NCI-H128 (cell line): ENCODE measurements around the gene ATP8A1.
"Not testable (repeated sequence)": the region's sequence is repeated elsewhere in the genome, so short reads cannot be mapped to it uniquely, and the experiment has no call there.

Source experiments
- DNase-seq: peaks from one replicate; lab custom pipeline; 2025; ENCODE audit not compliant: unreplicated experiment; lab: John Stamatoyannopoulos, UW

The ATP8A1 gene

DNA sequence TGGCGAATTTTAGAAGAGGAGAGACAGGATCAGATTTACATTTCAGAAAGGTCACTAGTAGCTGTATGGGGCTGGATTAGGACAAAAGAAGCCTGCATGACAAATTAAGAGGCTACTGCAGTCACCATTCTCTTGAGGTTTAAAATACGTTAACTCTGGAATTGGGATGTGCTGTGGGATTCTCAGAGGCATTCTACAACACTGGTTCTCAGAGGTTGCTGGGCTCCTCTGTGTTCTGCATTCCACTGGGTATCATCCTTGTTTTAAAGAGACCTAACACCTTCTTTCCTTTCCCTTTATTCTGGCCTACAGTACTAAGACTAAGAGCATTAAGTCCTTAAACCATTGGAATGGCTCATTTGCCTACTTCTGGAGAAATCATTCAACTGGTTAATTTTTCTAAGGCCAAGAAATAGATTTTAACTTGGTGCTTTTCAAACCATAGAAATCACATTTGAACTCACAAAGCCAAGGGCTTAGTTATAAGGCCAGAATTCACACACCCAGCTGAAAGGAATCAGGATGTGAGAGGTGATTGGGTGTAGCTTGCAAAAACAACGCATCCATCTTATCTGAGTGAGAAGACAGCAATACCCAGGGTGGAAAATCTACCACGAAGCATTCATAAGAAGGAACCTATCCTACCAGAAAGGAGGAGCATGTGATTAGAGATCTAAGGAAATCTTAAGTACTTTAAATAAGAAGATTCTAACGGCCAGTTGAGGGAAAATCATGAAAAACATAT, 143.0 kb downstream of the ATP8A1 start:
- DNase-seq, result no peak

DNA sequence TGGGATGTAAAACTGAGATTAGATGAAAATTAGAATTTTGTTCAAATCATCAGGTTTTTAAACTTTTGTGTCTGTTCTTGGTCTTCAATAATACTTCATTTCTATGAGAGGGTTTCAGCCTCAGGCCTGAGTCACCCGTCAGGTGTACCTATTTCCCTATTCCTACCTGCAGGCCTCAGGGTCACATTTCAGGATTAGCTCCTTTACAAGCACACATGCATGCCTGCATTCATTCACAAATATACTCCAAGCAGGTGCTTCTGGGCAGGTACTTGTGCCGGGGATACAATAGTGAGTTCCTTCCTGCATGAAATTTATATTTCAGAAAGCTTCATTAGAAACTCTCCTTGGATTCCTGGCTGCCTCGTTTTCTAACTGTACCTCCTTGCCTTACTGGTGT, 144.7 kb downstream of the ATP8A1 start:
- DNase-seq, result no peak

DNA sequence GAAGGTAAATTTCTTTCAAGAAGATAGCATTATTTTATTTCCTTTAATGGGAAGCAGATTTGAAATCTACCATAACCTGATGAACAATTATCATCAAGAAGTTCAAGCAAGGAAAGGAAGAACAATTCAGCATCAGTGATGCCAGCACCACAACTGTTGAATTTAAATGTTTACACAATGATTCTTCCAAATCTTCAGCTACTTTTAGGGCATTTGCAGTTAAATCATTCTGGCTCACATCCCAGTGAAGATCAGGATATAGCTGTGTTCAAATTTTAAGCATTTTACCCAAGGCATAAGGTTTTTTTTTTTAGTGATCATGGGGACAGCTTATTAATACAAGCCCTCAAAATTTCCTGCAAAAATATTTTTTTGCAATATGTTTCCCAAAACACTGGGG, 146.7 kb downstream of the ATP8A1 start:
- no peak for DNase-seq

DNA sequence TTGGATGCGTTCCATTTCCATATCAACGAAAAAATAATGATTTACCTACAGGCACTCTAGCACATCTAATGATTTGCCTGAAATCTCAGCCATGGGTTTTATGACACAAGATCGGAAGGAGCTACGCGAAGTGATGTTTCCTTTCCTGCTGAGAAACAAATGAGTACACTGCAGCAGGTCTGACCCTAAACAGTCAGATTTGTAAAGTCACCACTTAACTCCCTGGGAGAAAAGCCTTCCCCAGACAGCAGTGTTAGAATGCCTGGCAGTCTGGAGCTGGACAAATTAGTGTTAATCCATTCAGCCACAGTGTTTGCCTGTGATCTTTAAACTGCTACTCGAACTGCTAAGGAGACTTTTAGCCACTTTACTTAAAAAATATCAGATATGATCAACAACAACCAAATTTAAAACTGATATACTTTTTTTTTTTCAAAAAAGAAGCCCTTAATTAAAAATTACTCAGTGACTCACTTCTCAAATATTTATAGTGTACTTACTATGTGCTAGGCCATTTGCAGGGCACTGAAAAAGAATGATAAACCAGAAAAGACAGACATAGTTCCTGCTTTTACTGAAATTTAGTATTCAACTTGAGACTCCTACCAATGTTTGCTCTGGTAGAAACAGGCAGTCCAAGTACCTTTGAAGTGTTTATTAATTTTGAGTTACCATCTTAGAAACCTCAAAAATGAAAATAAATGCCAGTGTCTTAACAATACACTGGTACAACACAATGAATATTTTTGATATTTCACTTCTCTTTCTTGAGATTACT, 155.1 kb downstream of the ATP8A1 start:
- no peak for DNase-seq

DNA sequence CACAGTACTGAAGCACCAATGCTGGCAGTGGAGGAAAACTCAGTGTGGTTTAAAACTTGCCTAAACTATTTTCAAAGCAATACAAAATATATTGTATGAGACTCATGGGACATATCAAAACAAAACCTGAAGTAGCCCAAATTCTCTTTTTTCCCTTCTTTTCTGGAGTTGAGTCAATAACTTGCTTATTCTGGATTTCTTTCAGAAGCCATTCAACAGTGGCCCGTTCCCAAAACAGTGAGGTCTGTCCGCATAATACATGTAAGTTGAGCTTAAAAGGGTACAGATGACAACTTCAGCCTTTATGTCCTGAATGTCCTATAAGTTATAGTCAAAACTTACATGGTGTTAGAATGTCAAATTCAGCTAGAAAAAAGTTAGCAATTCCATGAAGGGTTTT, 158.9 kb downstream of the ATP8A1 start:
- DNase-seq, result no peak

DNA sequence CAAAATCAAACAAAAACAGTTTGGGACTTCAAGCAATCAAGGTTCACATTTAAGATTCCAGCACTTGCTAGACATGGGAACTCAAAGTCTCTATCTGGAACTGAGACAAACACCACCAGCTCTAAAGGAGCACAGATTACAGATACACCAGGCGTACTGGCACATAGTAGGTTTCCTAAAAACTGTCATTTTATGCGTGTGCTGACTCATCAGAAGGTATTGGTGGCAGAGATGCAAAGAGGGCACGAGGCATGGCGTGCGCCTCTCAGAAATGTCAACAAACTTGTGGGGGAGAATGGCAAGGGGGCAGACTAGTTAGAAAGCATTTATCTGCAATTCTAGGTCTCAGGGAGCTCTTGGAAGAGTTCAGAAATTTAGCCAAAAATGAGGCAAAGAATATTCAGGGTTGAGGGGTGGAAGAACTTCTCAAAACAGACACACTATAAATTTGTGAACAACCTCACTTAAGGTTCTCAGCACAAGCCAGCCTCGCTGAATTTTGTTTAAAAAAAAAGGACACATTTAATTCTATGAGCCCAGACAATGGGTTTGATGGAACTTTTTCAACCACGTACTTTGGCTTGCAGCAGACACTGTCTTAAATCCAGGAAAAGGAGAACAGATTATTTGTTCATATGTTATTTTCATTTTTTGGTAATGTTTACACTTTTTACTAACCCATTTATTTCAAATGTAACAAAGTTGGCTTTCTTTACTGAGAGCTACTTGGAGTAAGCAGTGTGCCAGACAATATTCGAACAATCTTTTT, 159.6 kb downstream of the ATP8A1 start:
- no peak for DNase-seq

DNA sequence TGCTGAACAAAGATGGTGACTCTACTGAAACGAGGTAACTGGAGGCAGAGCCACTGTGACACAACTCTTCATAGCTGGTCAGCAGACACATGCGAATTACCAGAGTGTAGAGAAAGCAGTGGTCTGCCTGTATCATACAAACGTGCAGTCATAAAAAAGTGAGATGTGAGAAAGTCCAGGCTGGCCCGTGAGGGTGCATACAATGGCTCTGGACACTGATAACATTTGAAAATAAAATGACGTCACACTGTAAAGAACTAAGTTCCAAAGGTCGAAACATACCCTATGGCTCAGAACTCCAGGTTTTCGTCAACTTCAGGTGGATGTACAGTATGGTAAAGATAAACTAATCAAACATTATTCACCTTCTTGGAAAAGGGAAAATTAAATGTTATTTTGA, 163.9 kb downstream of the ATP8A1 start:
- no peak for DNase-seq

DNA sequence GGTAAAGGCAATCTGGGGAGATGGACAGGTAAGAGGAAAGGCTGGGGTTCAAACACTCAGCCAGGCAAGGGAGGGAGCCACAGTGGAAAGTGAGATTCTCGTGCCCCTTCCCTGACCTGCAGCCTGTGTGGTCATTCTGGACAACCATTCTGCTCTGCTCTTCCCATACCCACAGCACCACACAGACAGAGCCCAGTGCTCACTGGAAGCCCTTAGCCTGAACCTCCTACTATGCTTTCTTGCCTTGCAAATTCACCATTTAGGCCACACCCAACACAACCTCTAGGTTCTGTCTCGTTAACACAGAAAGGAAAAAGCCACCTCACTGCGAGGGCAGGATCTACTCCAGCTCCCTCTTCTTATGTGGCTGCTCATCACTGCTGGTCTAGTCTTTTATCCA, 166.9 kb downstream of the ATP8A1 start:
- DNase-seq, result no peak

DNA sequence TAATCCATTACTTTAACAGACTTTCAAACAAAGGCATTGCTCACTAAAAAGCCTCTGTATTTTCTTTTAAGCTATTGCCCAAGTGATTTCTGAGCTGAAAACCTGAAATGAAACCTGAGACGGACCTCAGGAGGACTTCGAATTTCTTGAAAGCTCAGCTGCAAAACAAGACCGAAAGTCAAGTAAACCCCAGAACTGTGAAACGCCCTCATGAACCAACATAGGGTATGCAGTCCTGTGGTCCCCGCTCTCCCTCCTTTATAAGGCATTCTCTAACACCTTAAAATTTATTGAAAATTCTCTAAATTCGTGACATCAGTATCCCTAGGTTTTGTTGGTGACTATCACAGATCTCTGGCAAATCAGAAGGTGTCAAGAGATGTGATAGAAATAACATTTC, 167.8 kb downstream of the ATP8A1 start:
- no peak for DNase-seq

DNA sequence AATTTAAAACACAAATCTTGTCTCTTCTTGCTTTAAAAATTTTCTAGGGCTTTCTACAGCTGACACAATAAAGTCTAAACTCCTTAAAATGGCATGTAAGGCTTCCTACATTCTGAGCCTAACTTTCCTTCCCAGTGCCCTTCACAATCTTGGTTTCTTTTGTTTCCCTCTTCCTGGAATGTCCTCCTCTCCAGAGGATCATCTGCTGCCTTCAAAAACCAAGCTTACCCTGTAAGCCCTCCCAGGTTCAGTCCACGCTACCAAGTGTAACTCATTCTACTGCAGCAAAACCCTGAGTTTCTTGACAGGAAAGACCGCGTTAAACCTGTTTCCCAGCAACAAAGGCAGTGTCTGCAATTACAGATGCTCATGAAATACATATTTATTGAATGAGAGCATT, 168.4 kb downstream of the ATP8A1 start:
- DNase-seq, result no peak

DNA sequence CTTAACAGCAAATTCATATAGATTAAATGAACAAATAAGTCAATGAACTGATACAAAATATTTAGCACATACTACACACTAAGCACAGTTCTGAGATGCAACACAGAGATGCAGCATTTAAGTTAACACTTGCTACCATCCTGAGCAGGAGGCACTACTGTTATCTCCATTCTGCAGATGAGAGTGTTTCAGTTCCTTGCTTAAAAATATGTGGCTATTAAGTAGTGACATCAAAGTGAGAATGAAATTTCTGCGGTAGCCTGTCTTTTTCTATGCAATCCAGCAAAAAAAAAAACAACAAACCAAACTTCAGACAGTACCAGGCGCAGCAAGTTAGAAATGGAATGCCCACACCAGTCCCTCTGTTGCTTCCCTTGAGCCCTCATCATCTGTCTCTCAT, 168.8 kb downstream of the ATP8A1 start:
- DNase-seq, result no peak

DNA sequence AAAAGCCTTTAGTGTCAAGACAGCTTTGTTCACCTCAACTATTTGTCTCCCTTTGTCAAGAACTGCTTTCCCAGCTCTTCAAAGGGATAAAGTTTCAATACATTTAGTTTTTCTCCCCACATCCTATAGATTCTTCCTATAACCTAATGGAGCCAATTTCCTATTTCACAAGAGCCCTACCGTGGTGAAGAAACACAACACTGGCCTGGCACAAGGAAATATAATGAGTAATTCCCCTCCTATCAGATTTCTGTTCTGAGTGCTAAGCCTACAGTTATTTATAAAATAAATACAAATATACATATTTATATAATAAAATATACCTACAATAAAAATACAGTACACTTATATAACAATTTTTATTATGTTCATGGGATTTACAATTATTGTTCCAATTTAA, 169.7 kb downstream of the ATP8A1 start:
- no peak for DNase-seq

DNA sequence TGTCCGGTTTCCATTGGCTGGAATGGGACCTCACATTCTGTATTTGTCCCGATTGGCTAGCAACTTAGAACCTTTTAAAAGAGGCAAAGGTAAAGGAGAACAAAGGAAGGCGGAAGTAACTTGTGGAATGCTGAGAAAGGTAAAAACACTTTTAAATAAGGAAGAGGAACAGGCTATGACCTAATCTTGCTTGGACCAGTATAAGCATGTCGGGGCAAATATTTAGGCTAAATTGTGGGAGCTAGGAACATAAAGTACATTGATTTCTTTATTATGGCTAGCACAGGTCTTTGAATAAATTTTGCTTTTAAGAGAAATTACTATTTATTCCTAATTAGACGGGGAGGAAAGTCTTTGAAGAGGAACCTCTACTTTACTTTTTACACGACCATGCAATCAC, 170.7 kb downstream of the ATP8A1 start:
- not testable (repeated sequence) for DNase-seq

DNA sequence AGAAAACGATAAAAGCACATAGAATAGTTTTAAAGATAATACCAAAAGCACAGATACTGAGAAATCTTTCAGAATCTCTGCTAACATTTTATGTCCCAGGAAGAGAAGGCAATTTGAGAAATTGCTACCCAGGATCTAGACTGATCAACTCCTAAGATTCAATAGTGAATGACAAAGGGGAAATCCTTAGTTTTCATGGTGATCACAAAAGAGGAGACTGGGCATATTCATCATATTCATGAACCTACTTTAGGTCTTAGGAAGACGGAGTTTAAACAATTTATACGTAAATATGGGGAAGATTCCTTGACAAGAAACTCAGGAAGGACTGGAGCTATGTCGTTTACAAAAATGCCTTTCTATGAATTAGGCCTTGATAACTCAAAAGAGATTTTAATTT, 172.3 kb downstream of the ATP8A1 start:
- DNase-seq, result no peak

DNA sequence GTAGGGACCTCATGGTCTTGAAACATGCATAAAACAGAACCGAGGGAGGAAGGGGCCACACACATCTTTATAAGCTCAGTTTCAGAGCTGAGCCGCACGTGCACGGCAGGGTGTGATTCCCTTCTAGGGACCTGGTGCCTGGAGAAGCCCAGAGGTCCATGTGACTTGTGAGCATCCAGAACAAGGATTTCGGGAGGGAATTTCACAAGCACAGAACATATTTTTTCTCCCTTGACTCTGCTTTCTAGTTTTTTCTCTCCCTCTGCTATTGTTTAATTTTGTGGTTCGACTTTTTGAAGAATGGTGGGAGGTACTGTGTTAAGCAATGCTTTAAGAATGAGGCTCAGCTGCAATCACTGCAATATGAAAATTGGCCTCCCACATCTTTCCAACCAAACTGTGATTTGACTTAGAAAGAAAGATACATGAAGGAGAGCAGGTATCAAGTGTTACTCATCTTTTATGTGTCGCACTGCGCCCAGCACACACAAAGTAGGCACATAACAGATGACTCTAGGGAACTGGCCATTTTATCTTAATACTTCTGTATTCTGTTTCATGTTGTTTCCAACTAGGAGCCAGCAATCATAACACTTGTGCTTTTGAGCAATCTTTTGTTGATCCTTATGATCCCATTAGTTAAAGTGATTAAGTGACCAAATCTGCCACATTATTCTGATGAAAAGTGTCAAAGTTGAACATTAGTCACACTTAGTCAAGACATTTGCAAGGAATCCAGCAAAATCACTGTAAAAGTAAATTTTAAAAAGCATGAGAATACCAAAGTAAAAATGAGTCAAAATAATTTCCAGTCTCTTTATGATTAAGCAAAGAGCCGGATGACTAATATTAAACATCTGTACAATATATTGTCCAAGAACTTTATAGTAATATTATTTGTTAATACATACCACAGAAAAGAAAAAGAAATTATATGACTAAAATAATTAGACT, 173.2 kb downstream of the ATP8A1 start:
- no peak for DNase-seq

DNA sequence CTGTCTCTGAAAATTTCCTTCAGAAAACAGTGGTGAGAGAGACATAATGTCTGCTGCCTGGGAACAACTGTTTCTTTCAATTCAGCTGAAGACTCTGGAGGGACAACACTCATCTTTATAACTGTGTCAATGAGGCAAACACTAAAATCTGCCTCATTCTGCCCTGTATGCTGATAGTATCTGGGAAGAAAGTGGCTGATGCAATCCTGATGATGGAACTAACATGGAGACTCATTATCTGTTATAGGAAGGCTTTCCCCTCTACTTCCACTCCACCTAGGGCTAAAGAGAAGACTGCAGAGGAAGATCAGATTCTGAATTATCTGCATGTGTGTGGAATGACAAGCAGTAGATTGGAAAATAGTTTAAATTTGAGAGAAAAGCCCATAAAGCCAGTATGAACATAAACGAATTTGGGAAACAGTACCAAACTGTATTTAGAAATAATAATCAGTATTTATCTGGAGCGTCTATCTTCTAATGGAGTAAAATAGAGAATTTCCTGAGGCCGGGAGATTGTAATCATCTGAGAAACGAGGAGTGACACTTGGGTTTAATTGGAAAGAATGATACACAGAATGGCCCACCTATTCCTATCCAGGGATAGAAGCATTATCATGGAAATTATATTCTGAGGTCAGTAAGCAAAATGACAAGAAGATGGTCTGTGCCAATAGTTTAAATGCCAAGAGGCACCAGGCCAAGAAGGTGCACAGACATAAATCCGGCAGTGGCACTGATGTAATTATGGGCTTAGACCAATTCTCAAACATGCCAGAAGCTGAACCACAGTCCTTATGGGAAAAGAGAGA, 174.2 kb downstream of the ATP8A1 start:
- DNase-seq, result no peak

DNA sequence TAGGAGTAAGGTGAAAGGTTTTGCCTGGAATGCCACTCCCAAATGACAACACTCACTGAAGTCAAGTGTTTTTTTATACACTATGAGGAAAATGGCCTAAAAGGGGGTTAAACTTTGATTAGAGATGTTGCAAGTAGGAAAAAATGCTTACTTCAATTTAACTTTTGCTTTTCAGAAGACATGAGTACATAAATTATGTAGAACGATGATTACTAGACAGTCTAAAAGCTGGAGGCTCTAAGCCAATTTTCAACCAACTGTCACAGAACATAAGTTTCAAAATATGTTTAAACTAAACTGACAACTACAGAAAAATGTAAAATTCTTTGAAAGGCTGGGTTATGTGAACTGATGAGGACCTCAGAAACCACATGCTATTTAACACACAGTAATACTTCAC, 176.2 kb downstream of the ATP8A1 start:
- DNase-seq, result no peak

DNA sequence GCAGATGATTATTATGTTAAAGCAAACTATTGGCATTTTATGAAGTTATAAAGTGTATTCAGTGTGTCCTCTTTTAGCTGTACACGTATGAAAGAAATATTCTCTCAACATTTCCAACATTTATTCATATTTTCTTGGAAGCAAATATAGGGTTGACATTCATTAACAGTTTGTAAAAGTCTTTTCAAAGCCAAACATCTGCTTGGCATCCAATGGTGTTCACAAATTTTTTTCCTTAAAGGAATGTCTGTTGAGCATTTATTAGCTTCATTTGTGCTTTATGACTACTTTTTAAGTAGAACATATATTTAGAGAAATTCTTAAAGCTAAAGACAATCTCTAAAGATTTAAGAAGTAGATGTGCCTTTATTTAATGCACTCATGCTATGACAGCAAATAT, 176.6 kb downstream of the ATP8A1 start:
- DNase-seq, result no peak

DNA sequence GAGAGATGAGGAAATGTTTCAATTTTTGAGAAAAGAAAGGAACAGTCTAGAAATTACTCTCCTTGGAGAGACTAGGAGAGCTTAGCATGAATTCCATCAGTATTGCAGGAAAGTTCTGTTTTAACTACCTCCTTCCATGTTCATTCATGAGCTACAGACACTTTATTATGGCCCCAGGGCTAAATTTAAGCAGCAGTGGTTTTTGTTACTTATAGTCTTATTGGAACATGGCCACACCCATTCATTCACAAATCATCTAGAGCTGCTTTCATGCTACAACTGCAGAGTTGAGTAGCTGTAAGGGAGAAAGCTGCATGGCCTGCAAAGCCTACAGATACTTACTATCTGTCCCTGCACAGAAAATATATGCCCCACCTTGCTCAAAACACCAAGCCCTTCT, 178.0 kb downstream of the ATP8A1 start:
- no peak for DNase-seq

DNA sequence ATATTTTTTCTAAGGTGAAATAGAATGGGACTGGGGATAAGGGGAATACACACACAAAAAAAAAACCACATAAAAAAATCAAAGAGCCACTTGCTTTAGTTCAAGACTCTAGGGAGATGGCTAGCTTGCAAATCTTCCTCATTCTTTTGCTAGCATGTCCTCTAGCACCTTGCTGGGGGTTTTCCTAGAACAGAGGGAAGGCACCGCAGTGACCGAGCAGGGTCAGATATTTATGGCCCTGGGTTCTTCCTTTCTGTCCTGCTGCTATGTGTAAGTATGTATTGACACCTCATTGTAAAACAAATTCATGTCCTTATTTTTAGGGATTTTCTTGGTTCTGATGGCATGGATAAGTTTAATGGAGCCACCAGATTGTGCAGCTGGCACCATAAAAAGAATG, 178.4 kb downstream of the ATP8A1 start:
- no peak for DNase-seq
